CD8-positive, alpha-beta memory T cell (primary cell): Measurements from ENCODE around the gene CHTF18. TPM values are rescaled to one million over a fixed set of nuclear protein-coding genes. Genes with fewer than 3 reads are reported as not detected.

Experiments
- CTCF ChIA-PET: fragments of 350-600 bp; sonication (Branson Sonifier 250); formaldehyde crosslinking; loops from one replicate; lab custom pipeline; 2021; ENCODE audit warnings: antibody characterized with exemption; lab: Charles Lee
- POLR2A ChIA-PET: fragments of 350-600 bp; sonication (Branson Sonifier 250); formaldehyde crosslinking; loops from one replicate; lab custom pipeline; 2021; ENCODE audit warnings: antibody characterized with exemption; lab: Charles Lee
- DNase-seq, 5 donors: peaks; one replicate each; pipeline versions ENCODE4 v3.0.0 to v3.0.0-alpha.2; 2020 to 2022; ENCODE audit warnings: mixed read lengths in 1 of 5
- H3K27ac ChIP-seq: one replicate; pipeline ENCODE4 v1.7.0; 2013; ENCODE audit warnings: low read depth, mild to moderate bottlenecking, low read length, moderate library complexity
- H3K27me3 ChIP-seq: 2 replicates; pipeline ENCODE4 v1.7.0; 2013; ENCODE audit warnings: low read length, mild to moderate bottlenecking; ENCODE audit not compliant: insufficient read depth, poor library complexity, severe bottlenecking
- H3K36me3 ChIP-seq: 2 replicates; pipeline ENCODE4 v1.7.0; 2013; ENCODE audit warnings: mild to moderate bottlenecking, low read length, moderate library complexity; ENCODE audit not compliant: insufficient read depth
- H3K4me1 ChIP-seq: 2 replicates; pipeline ENCODE4 v1.7.0; 2013; ENCODE audit warnings: mild to moderate bottlenecking, low read length, moderate library complexity; ENCODE audit not compliant: insufficient read depth
- H3K4me3 ChIP-seq: 2 replicates; pipeline ENCODE4 v1.7.0; 2013; ENCODE audit warnings: mild to moderate bottlenecking, low read length
- H3K9me3 ChIP-seq: 2 replicates; pipeline ENCODE4 v1.7.0; 2013; ENCODE audit warnings: mild to moderate bottlenecking, low read length
- H3K27ac Mint-ChIP-seq, 8 donors: one replicate each; pipeline ENCODE4 v1.8.0; 2020 to 2021; ENCODE audit warnings: mixed read lengths in 8 of 8, mild to moderate bottlenecking in 6 of 8, inconsistent platforms in 3 of 8, moderate library complexity in 3 of 8
- H3K27me3 Mint-ChIP-seq, 2 donors: one replicate each; pipeline ENCODE4 v1.8.0; 2020 to 2021; ENCODE audit warnings: mixed read lengths in 2 of 2, mild to moderate bottlenecking in 1 of 2, moderate library complexity in 1 of 2
- H3K36me3 Mint-ChIP-seq, 3 donors: one replicate each; pipeline ENCODE4 v1.8.0; 2020 to 2021; ENCODE audit warnings: mixed read lengths in 3 of 3, inconsistent platforms in 1 of 3, mild to moderate bottlenecking in 1 of 3
- H3K4me1 Mint-ChIP-seq, 3 donors: one replicate each; pipeline ENCODE4 v1.8.0; 2020 to 2021; ENCODE audit warnings: mixed read lengths in 3 of 3, inconsistent platforms in 1 of 3, mild to moderate bottlenecking in 1 of 3
- H3K4me3 Mint-ChIP-seq, 7 donors: one replicate each; pipeline ENCODE4 v1.8.0; 2020 to 2021; ENCODE audit warnings: mixed read lengths in 7 of 7, mild to moderate bottlenecking in 6 of 7, moderate library complexity in 4 of 7, inconsistent platforms in 2 of 7
- H3K9me3 Mint-ChIP-seq, 5 donors: one replicate each; pipeline ENCODE4 v1.8.0; 2020 to 2022; ENCODE audit warnings: mixed read lengths in 5 of 5, mild to moderate bottlenecking in 3 of 5, moderate library complexity in 2 of 5, inconsistent platforms in 1 of 5
- polyA plus RNA-seq: library from polyadenylated mRNA; unstranded; fragments of 300-500 nt; fragmentation: Illumina TruSeq; gene quantifications from one replicate; pipeline ENCODE4 v1.2.3, GENCODE V29; 2021
- total RNA-seq, 2 experiments: library from RNA; stranded (reverse); gene quantifications; one replicate each; pipeline ENCODE4 v1.2.3, GENCODE V29; 2021

Gene CHTF18
- total and polyA plus RNA-seq, 3 experiments from 2014 or later, result 3.7 to 122 (median 121) TPM

- POLR2A ChIA-PET, result no interaction called here
- Mint-ChIP-seq H3K9me3 (no peaks in the 10 kb centered on the region), H3K27me3 (peaks cover 13 to 15% of the 10 kb centered on the region in 2 donors), H3K4me3 (no peak overlapping the region), H3K27ac (no peak overlapping the region), H3K36me3 (peaks cover 0 to 3% (median 0%) of the 10 kb centered on the region in 3 donors), H3K4me1 (peaks cover 5% of the 10 kb centered on the region in 3 donors)
- no peaks in the 10 kb centered on the region for H3K36me3 ChIP-seq
- DNase-seq, result no peak
- no peaks in the 10 kb centered on the region for H3K9me3 ChIP-seq
- H3K4me1 ChIP-seq, result peaks cover under 1% of the 10 kb centered on the region
- H3K4me3 ChIP-seq, result no peak overlapping the region
- H3K27me3 ChIP-seq, result peaks cover 6% of the 10 kb centered on the region
- no peak overlapping the region for H3K27ac ChIP-seq
- CTCF ChIA-PET, result interaction anchor here (1.3 kb wide), 1 partner anchor 18 kb away, joined by 3 read pairs; no protein-coding TSS in a partner anchor
Observed at GRCh38 chr16:802914-803753, 14.7 kb downstream of the CHTF18 start.

- H3K4me3 Mint-ChIP-seq, result no peak overlapping the region
- peaks cover 9 to 11% (median 11%) of the 10 kb centered on the region in 3 donors for H3K4me1 Mint-ChIP-seq
- Histone ChIP-seq H3K4me1 (peaks cover 6% of the 10 kb centered on the region), H3K9me3 (no peaks in the 10 kb centered on the region), H3K27me3 (peaks cover 6% of the 10 kb centered on the region), H3K27ac (no peak overlapping the region), H3K36me3 (no peaks in the 10 kb centered on the region), H3K4me3 (no peak overlapping the region)
- H3K27me3 Mint-ChIP-seq, result peaks cover 10 to 12% of the 10 kb centered on the region in 2 donors
- H3K27ac Mint-ChIP-seq, result no peak overlapping the region
- peaks cover 0 to 3% (median 0%) of the 10 kb centered on the region in 3 donors for H3K36me3 Mint-ChIP-seq
- DNase-seq, result no peak
- ChIA-PET CTCF (interaction anchor here (1.3 kb wide), 1 partner anchor 19 kb away, joined by 3 read pairs; no protein-coding TSS in a partner anchor), POLR2A (no interaction called here)
- no peaks in the 10 kb centered on the region for H3K9me3 Mint-ChIP-seq
Observed at GRCh38 chr16:803754-804080, 15.3 kb downstream of the CHTF18 start.

GRCh38 chr16:804193-805048, 16.0 kb downstream of the CHTF18 start:
- ChIA-PET CTCF (interaction anchor here (1.3 kb wide), 1 partner anchor 19 kb away, joined by 3 read pairs; no protein-coding TSS in a partner anchor), POLR2A (no interaction called here)
- H3K4me1 Mint-ChIP-seq, result peaks cover 11 to 13% (median 12%) of the 10 kb centered on the region in 3 donors
- no peaks in the 10 kb centered on the region for H3K9me3 Mint-ChIP-seq
- Histone ChIP-seq H3K27ac (no peak overlapping the region), H3K9me3 (no peaks in the 10 kb centered on the region), H3K36me3 (no peaks in the 10 kb centered on the region), H3K27me3 (peaks cover 6% of the 10 kb centered on the region), H3K4me3 (no peak overlapping the region), H3K4me1 (peaks cover 7% of the 10 kb centered on the region)
- peak overlapping the region in 2 of 8 donors; percentile 14 to 74 for H3K27ac Mint-ChIP-seq
- DNase-seq, result no peak
- H3K27me3 Mint-ChIP-seq, result peaks cover 10 to 12% of the 10 kb centered on the region in 2 donors
- peak overlapping the region in 1 of 7 donors; percentile 50 for H3K4me3 Mint-ChIP-seq
- peaks cover 0 to 3% (median 0%) of the 10 kb centered on the region in 3 donors for H3K36me3 Mint-ChIP-seq

- Histone ChIP-seq H3K4me3 (no peak overlapping the region), H3K9me3 (no peaks in the 10 kb centered on the region), H3K36me3 (no peaks in the 10 kb centered on the region), H3K27me3 (peaks cover 6% of the 10 kb centered on the region), H3K27ac (no peak overlapping the region), H3K4me1 (peaks cover 7% of the 10 kb centered on the region)
- POLR2A ChIA-PET, result no interaction called here
- no peak for DNase-seq
- Mint-ChIP-seq H3K4me1 (peaks cover 11 to 15% (median 12%) of the 10 kb centered on the region in 3 donors), H3K27ac (no peak overlapping the region), H3K9me3 (no peaks in the 10 kb centered on the region), H3K27me3 (peaks cover 10 to 12% of the 10 kb centered on the region in 2 donors), H3K4me3 (no peak overlapping the region), H3K36me3 (peaks cover 0 to 3% (median 0%) of the 10 kb centered on the region in 3 donors)
- CTCF ChIA-PET, result interaction anchor here (1.4 kb wide), 1 partner anchor 19 kb away, joined by 3 read pairs; no protein-coding TSS in a partner anchor
Observed at GRCh38 chr16:805474-805873, 17.1 kb downstream of the CHTF18 start.

- Mint-ChIP-seq H3K27me3 (peaks cover 6 to 10% of the 10 kb centered on the region in 2 donors), H3K36me3 (peaks cover 0 to 3% (median 3%) of the 10 kb centered on the region in 3 donors), H3K9me3 (peaks cover 0 to 5% (median 0%) of the 10 kb centered on the region in 5 donors), H3K27ac (peak overlapping the region; percentile 88 to 100 (median 94)), H3K4me3 (peak overlapping the region; percentile 90 to 96 (median 94)), H3K4me1 (peaks cover 11 to 15% (median 12%) of the 10 kb centered on the region in 3 donors)
- peak; percentile 72 to 87 (median 74) for DNase-seq
- Histone ChIP-seq H3K27ac (peak overlapping the region; percentile 85), H3K27me3 (no peaks in the 10 kb centered on the region), H3K36me3 (no peaks in the 10 kb centered on the region), H3K9me3 (no peaks in the 10 kb centered on the region), H3K4me3 (peak overlapping the region; percentile 96), H3K4me1 (peaks cover 7% of the 10 kb centered on the region)
- ChIA-PET CTCF (interaction anchor here (1.2 kb wide), 1 partner anchor 95 kb away, joined by 5 read pairs; no protein-coding TSS in a partner anchor), POLR2A (interaction anchor here (0.5 to 1.0 kb wide), 3 partner anchors 19 to 406 kb away, joined by 3 to 6 read pairs (median 4); partner anchors contain the start of genes CHTF18, DECR2 and RPUSD1)
Observed at GRCh38 chr16:807347-808084, 19.1 kb downstream of the CHTF18 start.

- Mint-ChIP-seq H3K4me3 (peak overlapping the region; percentile 90 to 96 (median 94)), H3K4me1 (peaks cover 12 to 18% (median 15%) of the 10 kb centered on the region in 3 donors), H3K36me3 (peaks cover 0 to 3% (median 3%) of the 10 kb centered on the region in 3 donors), H3K27ac (peak overlapping the region; percentile 88 to 100 (median 94)), H3K9me3 (peaks cover 0 to 5% (median 0%) of the 10 kb centered on the region in 5 donors), H3K27me3 (peaks cover 10 to 15% of the 10 kb centered on the region in 2 donors)
- Histone ChIP-seq H3K36me3 (no peaks in the 10 kb centered on the region), H3K27ac (peak overlapping the region; percentile 85), H3K27me3 (no peaks in the 10 kb centered on the region), H3K4me1 (peaks cover 7% of the 10 kb centered on the region), H3K9me3 (no peaks in the 10 kb centered on the region), H3K4me3 (peak overlapping the region; percentile 96)
- POLR2A ChIA-PET, result no interaction called here
- DNase-seq, result no peak
- CTCF ChIA-PET, result no interaction called here
Observed at GRCh38 chr16:808085-808386, 19.6 kb downstream of the CHTF18 start.

- H3K36me3 Mint-ChIP-seq, result peaks cover 0 to 3% (median 0%) of the 10 kb centered on the region in 3 donors
- H3K4me3 Mint-ChIP-seq, result peak overlapping the region in 1 of 7 donors; percentile 69
- Histone ChIP-seq H3K4me1 (peaks cover 4% of the 10 kb centered on the region), H3K27ac (no peak overlapping the region), H3K4me3 (no peak overlapping the region), H3K9me3 (no peaks in the 10 kb centered on the region), H3K36me3 (no peaks in the 10 kb centered on the region), H3K27me3 (no peaks in the 10 kb centered on the region)
- H3K27ac Mint-ChIP-seq, result no peak overlapping the region
- peaks cover 26 to 27% of the 10 kb centered on the region in 2 donors for H3K27me3 Mint-ChIP-seq
- peaks cover 4 to 10% (median 9%) of the 10 kb centered on the region in 3 donors for H3K4me1 Mint-ChIP-seq
- CTCF ChIA-PET, result no interaction called here
- POLR2A ChIA-PET, result no interaction called here
- peaks cover 0 to 5% (median 0%) of the 10 kb centered on the region in 5 donors for H3K9me3 Mint-ChIP-seq
- peak in 4 of 5 donors; percentile 17 to 45 (median 20) for DNase-seq
Observed at GRCh38 chr16:813204-813915, 24.9 kb downstream of the CHTF18 start.
